GM15510 (cell line): ENCODE measurements around the gene SELENOI.

Experiments used
- POLR2A ChIP-seq: IDR thresholded peaks from 3 replicates; pipeline ENCODE4 v1.6.1; 2011; ENCODE audit warnings: borderline replicate concordance; ENCODE audit not compliant: insufficient read length; ENCODE audit errors: extremely low read depth

Gene SELENOI

DNA sequence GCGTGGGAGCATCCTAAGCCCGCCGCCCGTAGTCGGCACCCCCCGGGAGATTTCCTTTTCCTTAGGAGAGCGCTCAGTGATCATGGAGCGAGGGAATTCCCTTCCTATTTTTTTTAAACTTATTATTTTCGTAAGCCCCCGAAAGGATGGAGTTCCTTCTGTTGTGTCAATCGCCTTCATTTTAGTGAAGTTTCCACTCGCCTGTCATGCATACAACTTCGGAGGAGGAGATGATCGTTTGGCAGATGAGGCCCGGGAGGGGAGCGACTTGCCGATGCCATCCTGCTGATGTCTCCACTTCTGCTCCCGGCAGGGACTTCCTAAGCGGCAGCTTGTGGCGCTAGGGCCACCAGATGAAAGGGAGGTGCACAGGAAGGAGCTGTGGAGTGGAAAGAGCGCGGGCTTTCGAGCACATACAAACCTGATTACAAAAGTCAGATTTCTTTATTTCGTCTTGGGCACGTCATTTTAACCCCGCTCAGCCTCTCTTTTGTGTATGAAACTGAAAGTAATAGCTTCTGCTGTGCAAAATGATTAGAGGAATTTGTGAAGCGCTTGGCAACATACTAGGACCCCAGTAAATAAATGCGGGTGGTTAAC is 611 bp downstream of the SELENOI start, which contains the start of gene ADGRF3:
Gene ADGRF3, minus strand, starts transcription at position 336 of the 600 bp plus-strand sequence. CDS start 555 bp downstream, outside the sequence.
- peak; percentile 10 for TF ChIP-seq POLR2A

DNA sequence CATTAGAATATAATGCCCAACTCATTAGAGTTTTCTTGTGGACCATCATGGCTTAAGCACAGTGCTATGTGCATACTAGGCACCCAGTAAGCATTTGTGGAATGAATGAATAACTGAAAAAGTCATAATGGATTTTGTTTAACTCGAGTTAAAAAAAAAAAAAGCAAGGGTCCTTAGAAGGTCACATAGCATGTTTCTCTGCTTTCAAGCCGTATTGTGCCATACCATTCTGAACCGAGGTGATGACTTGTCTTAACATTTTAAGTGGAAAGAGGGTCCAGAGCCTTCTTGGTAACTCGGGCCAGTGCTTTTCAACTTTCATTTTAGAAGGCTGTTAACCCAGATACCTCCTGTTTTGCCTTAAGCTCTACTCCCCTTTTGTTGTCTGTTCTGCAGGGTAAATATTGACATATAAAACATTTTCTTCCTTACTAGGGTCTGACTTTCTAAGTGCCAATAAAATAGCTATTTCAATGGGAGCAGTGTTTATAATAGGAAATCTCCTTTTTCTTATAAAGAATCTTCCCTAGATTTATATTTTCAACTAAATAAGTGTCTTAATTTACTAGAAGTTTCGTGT is 1.4 kb downstream of the SELENOI start:
- TF ChIP-seq POLR2A, result no peak

DNA sequence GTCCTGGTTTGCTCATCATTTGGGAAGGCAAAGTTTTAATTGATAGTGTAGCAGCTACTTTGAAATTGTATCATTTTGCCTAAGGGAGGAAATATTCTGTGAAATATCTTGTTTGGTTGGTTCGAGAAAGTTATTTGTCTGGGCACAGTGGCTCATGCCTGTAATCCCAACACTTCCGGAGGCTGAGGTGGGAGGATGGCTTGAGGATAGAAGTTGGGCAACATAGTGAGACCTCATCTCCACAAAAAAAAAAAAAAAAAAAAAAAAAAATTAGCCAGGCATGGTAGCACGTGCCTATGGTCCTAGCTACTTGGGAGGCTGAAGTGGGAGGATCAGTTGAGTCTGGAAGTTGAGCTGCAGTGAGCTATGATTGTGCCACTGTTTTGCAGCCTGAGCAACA is 3.7 kb downstream of the SELENOI start:
- no peak for TF ChIP-seq POLR2A

DNA sequence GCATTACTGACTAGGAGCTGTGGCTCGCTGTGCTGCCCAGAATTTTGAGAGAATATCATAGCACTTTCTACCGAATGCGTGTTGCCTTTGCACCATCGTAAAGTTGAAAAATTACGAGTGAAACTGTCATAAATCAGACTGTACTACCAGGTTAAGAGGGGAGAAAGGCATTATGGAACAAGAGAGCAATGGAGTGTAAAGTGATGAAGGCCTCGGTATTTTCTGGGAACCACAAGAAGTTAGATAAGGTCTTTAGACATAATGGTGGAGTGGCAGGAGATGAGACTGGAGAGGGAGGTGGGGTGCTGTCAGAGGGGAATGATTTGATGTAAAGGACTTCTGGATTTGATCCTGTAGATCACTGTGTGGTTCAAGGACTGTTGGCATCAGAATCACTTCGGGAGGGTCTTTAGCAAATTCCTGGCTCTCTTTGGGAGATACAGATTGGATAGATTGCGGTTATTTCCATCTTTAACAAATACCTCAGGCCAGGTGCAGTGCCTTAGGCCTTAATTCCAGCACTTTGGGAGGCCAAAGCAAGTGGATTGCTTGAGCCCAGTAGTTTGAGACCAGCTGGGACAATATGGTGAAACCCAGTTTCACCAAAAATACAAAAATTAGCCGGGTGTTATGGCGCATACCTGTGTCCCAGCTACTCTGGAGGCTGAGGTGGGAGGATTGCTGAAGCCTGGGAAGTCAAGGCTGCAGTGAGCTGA is 5.6 kb downstream of the SELENOI start:
- no peak for TF ChIP-seq POLR2A

DNA sequence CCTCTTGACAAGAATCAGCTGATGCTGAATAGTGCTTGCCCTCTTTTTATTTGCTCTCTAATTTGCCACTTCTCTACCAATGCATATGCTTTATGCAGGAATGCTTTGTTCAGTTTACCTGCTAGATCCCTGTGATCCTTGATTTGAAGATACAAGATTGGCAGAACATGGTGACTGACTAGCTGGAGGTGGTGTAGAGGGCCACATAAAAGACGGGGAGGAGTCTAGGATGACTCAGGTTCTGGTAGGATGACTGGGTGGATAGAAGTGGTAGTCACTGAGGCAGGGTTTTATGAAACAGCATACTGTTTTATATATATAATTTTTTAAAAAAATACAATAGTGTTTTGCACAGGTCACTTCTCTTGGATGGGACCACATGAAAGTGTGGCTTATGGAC is 6.9 kb downstream of the SELENOI start:
- no peak for TF ChIP-seq POLR2A

DNA sequence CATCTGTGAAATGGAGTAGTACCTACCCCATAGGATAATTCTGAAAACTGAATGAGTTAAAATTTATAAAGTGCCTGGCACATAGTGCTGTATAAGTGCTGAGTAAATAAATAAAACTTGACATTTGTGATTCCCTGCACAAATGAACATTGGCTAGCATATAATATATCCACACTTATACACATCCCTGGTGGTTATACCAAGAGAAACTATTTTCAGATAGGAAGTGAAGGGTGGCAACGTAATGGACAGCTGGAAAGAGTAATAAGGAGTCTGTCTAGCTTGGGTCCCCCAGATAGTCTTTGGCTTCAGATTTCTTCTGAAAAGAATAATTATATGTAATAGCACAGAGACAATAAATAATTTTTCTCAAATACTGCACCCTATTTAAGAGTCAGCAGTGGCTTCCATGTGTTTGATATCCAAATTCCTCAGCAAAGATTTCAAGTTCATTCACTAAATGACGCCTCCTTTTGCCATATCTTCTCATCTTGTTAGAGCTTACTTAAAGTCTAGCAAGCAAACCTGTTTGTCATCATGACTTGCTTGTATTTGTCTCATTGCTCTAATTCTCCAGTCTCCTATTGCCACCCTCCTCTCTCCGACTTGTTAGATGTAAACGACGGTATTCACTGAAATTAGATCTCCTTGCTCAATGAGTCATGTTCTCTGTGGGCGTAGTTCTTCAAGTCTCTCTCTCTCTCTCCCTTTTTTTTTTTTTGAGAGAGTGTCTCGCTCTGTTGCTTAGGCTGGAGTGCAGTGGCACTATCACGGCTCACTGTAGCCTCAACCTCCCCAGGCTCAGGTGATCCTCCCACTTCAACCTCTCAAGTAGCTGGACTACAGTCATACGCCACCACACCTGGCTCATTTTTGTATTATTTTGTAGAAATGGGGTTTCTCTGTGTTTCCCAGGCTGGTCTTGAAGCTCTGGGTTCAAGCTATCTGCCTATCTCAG is 9.4 kb downstream of the SELENOI start:
- no peak for TF ChIP-seq POLR2A

DNA sequence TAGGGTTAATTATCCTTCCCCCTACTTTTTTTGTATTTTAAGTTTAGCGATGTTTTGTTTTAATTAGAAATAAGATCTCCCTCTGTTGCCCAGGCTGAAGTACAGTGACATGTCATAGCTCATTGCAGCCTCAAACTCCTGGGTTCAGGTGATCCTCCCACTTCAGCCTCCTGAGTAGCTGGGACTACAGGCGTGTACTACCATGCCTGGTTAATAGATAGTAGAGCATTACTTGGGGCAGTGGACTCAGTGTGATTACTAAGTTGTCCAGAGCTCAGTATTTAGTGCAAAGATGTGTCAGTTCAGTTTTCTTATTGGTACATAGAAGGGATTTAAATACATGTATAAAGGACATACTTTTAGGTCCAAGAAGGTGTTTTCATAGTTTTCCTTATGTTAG is 10.2 kb downstream of the SELENOI start:
- TF ChIP-seq POLR2A, result no peak

DNA sequence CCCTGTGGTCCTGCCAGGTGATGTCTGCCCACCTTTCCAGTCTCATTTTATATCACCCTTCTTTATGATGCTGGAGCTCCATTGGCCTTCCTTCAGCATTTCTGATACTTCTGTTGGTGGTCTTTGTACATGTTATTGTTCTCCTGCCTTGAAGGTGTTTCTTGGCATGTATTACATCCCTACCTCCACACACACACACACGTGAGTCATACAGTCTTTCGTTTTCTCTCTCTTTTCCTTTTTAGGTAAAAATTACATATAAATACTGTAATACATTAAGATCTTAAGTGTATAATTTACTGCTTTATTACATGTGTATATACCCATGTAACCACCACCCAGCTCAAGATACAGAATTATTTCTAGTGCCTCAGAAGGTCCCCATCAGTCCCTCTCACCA is 10.8 kb downstream of the SELENOI start:
- no peak for TF ChIP-seq POLR2A

DNA sequence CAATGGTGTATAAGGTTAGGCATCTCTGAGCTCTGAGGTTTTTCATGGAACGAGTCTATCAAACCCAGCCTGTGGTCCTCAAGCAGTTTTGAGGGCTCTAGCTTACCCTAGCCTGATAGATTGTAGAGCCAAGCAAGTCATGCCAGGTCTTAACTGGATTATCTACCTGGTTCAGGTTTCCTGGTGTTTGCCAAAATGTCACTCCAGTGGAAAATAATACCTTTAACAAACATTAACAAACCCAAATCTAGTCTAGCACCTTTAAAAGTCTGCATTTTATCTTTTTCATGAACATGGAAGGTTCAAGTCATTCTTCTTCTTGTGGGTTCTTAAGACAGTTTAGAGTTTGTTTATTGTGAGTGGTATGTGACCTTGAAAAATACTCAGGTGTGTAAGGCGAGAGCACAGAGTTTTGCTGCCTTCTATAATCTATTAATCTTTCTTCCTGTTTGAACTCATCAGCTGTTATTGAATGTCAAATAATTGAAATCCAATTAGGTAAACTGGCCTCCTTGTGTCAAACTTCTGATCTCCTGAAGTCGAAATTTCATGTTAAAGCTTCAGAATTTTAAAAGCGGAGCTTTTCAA is 14.0 kb downstream of the SELENOI start:
- no peak for TF ChIP-seq POLR2A

DNA sequence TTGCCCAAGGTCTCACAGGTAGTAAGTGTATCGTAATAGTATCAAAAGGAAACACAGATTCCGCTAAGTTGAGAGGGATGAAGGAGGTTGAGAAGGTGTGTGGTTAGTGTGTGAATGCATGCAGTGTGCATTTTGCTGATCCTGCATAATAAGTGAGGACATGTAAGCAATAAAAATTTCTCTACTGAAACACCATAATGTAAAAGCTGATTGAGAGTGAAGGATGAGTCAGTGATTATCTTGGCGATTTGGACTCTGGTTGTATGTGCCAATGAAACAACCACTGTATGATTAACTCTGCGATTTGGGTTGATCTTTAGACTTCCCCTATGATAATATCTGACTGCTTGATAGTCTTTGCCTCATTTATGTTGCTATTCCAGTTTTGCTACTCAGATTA is 17.4 kb downstream of the SELENOI start:
- TF ChIP-seq POLR2A, result no peak

DNA sequence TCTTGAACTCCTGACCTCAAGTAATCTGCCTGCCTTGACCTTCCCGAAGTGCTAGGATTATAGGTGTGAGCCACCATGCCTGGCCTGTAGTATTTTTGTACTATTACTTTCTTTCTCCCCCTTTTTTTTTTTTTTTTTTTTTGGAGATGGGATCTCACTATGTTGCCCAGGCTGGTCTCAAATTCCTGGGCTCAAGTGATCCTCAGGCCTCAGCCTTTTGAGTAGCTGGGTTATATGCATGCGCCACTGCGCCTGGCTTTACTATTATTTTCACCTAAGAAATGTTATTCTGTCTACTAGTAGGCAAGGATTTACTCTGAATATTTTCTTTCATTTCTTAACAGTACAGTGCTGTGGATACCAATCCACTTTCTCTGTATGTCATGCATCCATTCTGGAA is 18.0 kb downstream of the SELENOI start:
- TF ChIP-seq POLR2A, result no peak

DNA sequence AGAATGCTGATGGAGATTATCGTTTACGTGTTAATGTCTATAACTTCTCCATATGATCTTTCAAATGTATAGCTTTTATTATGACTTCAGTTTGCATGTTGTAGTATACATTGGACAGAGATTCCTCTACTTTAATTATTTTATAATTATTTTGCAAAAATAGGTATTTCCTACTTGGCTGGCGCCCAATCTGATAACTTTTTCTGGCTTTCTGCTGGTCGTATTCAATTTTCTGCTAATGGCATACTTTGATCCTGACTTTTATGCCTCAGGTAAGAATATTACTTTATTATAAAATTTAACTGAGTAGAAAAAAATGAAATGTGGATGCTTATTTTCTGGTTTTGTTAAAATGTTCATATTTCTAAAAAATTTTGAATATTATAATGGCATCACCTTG is 18.7 kb downstream of the SELENOI start:
- no peak for TF ChIP-seq POLR2A

DNA sequence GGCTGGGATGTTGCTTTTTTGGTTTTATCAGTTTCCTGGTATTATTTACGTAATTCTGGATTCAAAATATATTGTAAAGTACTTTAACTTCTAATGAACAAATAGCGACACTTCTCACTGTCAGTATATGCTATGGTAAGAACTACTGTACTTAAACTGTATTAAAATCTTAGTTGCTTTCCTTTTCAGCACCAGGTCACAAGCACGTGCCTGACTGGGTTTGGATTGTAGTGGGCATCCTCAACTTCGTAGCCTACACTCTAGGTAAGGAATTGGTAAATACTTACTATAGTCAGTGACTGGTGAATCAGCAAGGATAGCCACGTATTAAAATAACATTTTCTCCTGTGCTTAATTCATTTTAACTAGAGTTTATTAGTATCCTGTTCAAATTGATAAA is 21.0 kb downstream of the SELENOI start:
- TF ChIP-seq POLR2A, result no peak

DNA sequence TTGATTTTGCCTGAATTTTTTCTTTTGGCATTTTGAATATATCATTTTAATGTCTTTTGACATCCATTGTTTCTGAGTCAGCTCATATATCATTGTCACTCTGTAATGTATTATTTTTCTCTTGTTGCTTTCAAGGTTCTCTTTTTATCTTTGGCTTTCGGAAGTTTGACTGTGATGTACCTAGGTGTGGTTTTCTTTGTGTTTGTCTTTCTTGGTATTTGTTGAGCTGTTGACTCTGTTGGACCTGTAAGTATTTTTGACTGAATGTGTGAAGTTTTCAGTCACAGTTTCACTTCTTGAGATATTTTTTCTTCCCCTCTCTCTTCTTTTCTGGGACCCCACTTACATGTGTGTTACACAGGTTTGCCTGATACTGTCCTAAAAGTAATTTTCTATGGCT is 30.9 kb downstream of the SELENOI start:
- no peak for TF ChIP-seq POLR2A

DNA sequence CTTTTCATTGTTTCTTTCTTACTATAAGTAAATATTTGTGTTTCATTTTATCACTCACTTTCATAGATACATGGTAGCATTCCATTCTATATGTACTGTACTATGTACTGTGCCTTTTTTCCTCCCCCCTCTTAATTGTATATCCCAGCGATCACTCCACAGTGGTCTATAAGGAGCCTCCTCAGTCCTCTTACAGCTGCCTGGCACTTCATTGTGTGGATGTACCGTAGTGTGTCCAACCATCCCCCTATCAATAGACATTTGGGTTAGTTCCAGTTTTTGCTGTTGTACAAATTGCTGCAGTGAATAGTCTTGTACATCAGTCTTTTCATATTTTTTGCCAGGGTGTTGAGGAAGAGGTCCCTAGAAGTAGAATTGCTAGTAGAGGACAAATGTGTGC is 34.3 kb downstream of the SELENOI start:
- TF ChIP-seq POLR2A, result no peak

DNA sequence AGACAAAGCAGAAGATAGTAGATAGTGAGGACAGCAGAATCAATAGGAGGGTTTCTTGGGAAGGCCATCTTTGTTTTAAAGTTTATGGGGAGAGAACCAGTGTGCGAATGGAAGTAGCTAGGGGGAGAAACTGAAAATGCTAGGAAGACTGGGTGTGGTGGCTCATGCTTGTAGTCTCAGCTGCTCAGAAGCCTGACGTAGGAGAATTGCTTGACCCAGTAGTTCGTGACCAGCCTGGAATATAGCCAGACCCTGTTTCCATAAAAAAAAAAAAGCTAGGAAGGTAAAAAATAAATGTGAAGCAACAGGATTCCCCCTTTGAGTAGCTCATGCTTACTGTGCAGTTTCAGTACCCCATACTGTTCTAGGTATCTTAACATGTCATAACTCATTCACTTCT is 36.6 kb downstream of the SELENOI start:
- TF ChIP-seq POLR2A, result no peak

DNA sequence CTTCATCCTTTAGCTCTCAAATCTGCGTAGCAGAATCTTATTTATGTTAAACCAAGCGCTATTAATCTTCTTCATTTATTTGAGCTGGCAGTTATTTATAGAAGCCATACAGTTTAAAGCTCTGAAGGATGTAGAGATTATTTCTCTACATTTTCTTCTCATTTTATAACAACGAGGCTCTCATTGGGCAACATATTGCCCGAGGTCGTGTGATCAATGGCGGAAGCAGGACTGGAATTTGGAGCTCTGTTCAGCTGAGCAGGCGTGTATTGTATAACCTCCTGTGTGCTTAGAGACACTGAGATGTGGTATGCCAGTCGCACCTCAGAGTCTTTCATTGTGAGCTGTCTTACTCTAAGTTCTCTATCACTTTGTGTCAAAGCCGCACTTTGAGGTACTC is 38.2 kb downstream of the SELENOI start:
- TF ChIP-seq POLR2A, result no peak
